MCF 10A (cell line): Measurements from ENCODE around the gene KIF1B. TPM values are rescaled to one million over a fixed set of nuclear protein-coding genes. Genes with fewer than 3 reads are reported as not detected.
A peak's percentile ranks its signal among the peaks of the same experiment; 100 is the strongest.
"Not testable (repeated sequence)": the region's sequence is repeated elsewhere in the genome, so short reads cannot be mapped to it uniquely, and the experiment has no call there.

Experiments
- BruUV-seq: library from RNA; stranded (reverse); fragments of 400-500 nt; replicated peaks from 2 replicates; lab custom pipeline; 2021; lab: Mats Ljungman, UMichigan
- CTCF ChIA-PET: fragments of 300-600 bp; sonication (Branson Sonifier 250); formaldehyde crosslinking; extraction: SDS; loops from one replicate; lab custom pipeline; 2021; ENCODE audit warnings: antibody characterized with exemption, inconsistent platforms; lab: Yijun Ruan, JAX
- POLR2A ChIA-PET: fragments of 300-600, 350-650 bp; sonication (Branson Sonifier 250); formaldehyde crosslinking; extraction: SDS; loops from one replicate; lab custom pipeline; 2020; ENCODE audit warnings: antibody characterized with exemption, inconsistent platforms; lab: Yijun Ruan, JAX
- DNase-seq: peaks from one replicate; pipeline ENCODE4 v3.0.0-alpha.2; 2018; ENCODE audit not compliant: unreplicated experiment
- H3K27ac Mint-ChIP-seq: one replicate; pipeline ENCODE4 v1.8.0; 2022; ENCODE audit warnings: mild to moderate bottlenecking, low read depth, mixed read lengths; ENCODE audit not compliant: unreplicated experiment
- H3K27me3 Mint-ChIP-seq: one replicate; pipeline ENCODE4 v1.8.0; 2022; ENCODE audit warnings: mixed read lengths; ENCODE audit not compliant: insufficient read depth, unreplicated experiment
- H3K36me3 Mint-ChIP-seq: one replicate; pipeline ENCODE4 v1.8.0; 2022; ENCODE audit warnings: mild to moderate bottlenecking, moderate library complexity, mixed read lengths; ENCODE audit not compliant: insufficient read depth, unreplicated experiment
- H3K4me1 Mint-ChIP-seq: one replicate; pipeline ENCODE4 v1.8.0; 2022; ENCODE audit warnings: mixed read lengths; ENCODE audit not compliant: insufficient read depth, unreplicated experiment
- H3K4me3 Mint-ChIP-seq: one replicate; pipeline ENCODE4 v1.8.0; 2022; ENCODE audit warnings: mild to moderate bottlenecking, moderate library complexity, mixed read lengths; ENCODE audit not compliant: unreplicated experiment
- H3K9me3 Mint-ChIP-seq: one replicate; pipeline ENCODE4 v1.8.0; 2022; ENCODE audit warnings: mixed read lengths; ENCODE audit not compliant: unreplicated experiment
- intact Hi-C: fragments of 100-400 bp; cut with micrococcal nuclease; formaldehyde crosslinking; loops from 2 replicates; pipeline ENCODE4 v1.14.1; 2022
- total RNA-seq: library from RNA; stranded (reverse); gene quantifications from 2 replicates; pipeline ENCODE4 v1.2.3, GENCODE V29; 2022
- TF ChIP-seq, protein P1 (sequence below): fragments of 200-600 bp; IDR thresholded peaks from one replicate; pipeline ENCODE4 v1.8.0; 2022; ENCODE audit warnings: antibody characterized with exemption, mild to moderate bottlenecking; ENCODE audit not compliant: unreplicated experiment

Gene KIF1B
- total RNA-seq, 1 experiment from 2014 or later, result 35.9 TPM

DNA sequence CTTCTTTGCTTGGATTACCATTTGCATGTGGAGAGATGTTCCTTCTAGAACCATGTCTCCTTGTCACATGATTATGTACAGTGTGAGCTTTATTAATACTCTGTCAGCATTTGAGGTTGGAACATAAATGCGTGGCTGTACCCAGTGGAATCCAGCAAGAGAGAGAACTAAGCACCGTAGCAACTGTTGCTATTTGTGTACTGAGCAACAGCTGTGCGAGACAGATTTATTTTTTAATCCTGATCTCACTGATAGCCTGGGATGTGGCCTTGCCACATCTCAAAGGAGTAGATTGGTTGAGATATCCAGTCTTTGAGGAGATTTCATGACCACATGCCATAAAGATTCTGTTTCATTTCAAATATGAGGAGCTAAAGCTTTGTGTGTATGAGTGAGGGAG lies 43.4 kb downstream of the KIF1B start:
- no peak for DNase-seq
- BruUV-seq, result no TSS peak

DNA sequence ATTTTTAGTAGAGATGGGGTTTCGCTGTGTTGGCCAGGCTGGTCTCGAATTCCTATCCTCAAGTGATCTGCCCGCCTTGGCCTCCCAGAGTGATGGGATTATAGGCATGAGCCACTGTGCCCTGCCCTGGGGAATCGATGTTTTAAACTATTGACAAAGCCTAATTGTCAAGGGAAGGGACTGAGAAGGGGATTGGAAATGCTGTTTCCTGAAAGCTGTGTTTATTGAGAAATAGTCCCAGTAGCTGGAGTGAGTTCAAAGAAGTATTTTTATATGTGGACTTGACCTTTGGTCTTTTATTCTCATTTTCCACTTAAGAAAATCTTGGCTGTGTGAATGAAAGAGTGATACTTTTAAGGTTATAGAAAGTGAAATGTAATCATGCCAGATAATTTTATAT lies 47.5 kb downstream of the KIF1B start:
- Mint-ChIP-seq H3K27me3 (no peaks in the 10 kb centered on the region), H3K4me1 (peaks cover 6% of the 10 kb centered on the region), H3K9me3 (no peaks in the 10 kb centered on the region), H3K27ac (peak overlapping the region; percentile 64), H3K4me3 (no peak overlapping the region), H3K36me3 (peaks cover 61% of the 10 kb centered on the region)
- CTCF ChIA-PET, result interaction anchor here (0.6 kb wide), 1 partner anchor 150 kb away, joined by 4 read pairs; no protein-coding TSS in a partner anchor
- TF ChIP-seq, protein P1, sequence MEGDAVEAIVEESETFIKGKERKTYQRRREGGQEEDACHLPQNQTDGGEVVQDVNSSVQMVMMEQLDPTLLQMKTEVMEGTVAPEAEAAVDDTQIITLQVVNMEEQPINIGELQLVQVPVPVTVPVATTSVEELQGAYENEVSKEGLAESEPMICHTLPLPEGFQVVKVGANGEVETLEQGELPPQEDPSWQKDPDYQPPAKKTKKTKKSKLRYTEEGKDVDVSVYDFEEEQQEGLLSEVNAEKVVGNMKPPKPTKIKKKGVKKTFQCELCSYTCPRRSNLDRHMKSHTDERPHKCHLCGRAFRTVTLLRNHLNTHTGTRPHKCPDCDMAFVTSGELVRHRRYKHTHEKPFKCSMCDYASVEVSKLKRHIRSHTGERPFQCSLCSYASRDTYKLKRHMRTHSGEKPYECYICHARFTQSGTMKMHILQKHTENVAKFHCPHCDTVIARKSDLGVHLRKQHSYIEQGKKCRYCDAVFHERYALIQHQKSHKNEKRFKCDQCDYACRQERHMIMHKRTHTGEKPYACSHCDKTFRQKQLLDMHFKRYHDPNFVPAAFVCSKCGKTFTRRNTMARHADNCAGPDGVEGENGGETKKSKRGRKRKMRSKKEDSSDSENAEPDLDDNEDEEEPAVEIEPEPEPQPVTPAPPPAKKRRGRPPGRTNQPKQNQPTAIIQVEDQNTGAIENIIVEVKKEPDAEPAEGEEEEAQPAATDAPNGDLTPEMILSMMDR, result no peak
- intact Hi-C loops, result no loop called here
- BruUV-seq, result no TSS peak
- POLR2A ChIA-PET, result interaction anchor here (1.1 kb wide), 1 partner anchor 48 kb away, joined by 3 read pairs; the partner anchor contains the start of gene KIF1B
- DNase-seq, result no peak

More for the DNA sequence above, 43.4 kb downstream of the KIF1B start:
- Mint-ChIP-seq H3K4me3 (no peak overlapping the region), H3K27ac (peak overlapping the region; percentile 41), H3K4me1 (peaks cover 12% of the 10 kb centered on the region), H3K9me3 (no peaks in the 10 kb centered on the region), H3K27me3 (no peaks in the 10 kb centered on the region), H3K36me3 (peaks cover 32% of the 10 kb centered on the region)
- ChIA-PET POLR2A (interaction anchor here (0.6 to 4.7 kb wide), 6 partner anchors 12 to 246 kb away, joined by 3 to 34 read pairs (median 4); partner anchors contain the start of genes KIF1B and PGD), CTCF (interaction anchor here (0.6 kb wide), 1 partner anchor 59 kb away, joined by 3 read pairs; no protein-coding TSS in a partner anchor)
- intact Hi-C loops, result no loop called here
- TF ChIP-seq, protein P1, result no peak

DNA sequence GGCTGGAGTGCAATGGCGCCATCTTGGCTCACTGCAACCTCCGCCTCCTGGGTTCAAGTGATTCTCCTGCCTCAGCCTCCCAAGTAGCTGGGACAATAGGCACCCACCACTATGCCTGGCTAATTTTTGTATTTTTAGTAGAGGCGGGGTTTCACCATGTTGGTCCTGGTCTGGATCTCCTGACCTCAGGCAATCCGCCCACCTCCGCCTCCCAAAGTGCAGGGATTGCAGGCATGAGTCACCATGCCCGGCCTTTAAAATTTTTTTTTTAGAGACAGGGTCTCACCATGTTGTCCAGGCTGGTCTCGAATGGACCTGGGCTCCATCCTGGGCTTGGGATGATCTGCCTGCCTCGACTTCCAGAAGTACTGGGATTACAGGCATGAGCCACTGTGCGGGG lies 49.2 kb downstream of the KIF1B start:
- H3K27me3 Mint-ChIP-seq, H3K4me1 Mint-ChIP-seq, H3K9me3 Mint-ChIP-seq, H3K27ac Mint-ChIP-seq, intact Hi-C loops, CTCF ChIA-PET, H3K4me3 Mint-ChIP-seq, BruUV-seq: not testable (repeated sequence)
- DNase-seq, result peak; percentile 30
- peaks cover 76% of the 10 kb centered on the region for H3K36me3 Mint-ChIP-seq
- POLR2A ChIA-PET, result interaction anchor here (0.6 kb wide), 1 partner anchor 11 kb away, joined by 3 read pairs; no protein-coding TSS in a partner anchor

DNA sequence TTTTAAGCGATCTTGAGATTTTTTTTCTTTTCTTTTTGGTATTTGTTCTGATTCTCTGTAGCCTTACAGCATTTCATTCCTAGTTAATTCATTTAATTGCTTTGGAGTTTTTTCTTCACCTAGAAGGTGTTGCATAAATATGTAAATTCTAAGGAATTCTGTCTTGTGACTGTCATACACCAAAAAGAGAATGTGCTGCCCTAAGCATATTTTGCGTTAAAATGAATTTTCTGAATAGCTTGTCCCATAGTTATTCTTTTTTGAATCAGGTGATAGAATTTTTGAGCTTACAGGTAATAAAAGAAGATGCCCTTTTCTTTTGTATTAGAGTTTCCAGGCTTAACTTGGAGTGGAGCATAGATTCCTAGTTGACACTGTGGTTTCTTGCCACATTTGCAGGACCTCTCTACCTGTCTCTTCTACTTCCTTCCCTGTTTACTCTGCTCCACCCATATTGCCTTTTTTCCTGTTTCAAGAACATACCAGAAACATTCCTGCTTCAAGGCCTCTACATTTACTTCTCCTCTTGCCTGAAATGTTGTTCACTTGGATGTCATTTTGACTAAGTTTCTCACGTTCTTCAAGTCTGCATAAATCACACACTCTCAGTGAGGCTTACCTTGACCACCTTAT lies 53.2 kb downstream of the KIF1B start:
- Mint-ChIP-seq H3K27ac (no peak overlapping the region), H3K4me3 (no peak overlapping the region), H3K4me1 (no peaks in the 10 kb centered on the region), H3K36me3 (peaks cover 70% of the 10 kb centered on the region), H3K27me3 (no peaks in the 10 kb centered on the region), H3K9me3 (no peaks in the 10 kb centered on the region)
- intact Hi-C loops, result no loop called here
- BruUV-seq, result no TSS peak
- ChIA-PET POLR2A (interaction anchor here (0.7 to 0.9 kb wide), 2 partner anchors 54 to 381 kb away, joined by 3 to 4 read pairs; no protein-coding TSS in a partner anchor), CTCF (interaction anchor here (0.5 kb wide), 1 partner anchor 1874 kb away, joined by 3 read pairs; no protein-coding TSS in a partner anchor)
- no peak for DNase-seq
- TF ChIP-seq, protein P1, result no peak
